GM23248 (cell line): Measurements from ENCODE around the gene BRCA1.

ENCODE experiments used
- EZH2 ChIP-seq: fragments of 200-600 bp; sonication (generic); IDR thresholded peaks from 2 replicates; pipeline ENCODE4 v1.6.1; 2018; ENCODE audit warnings: antibody characterized with exemption, mild to moderate bottlenecking; ENCODE audit not compliant: insufficient read depth, poor library complexity, severe bottlenecking
- EZH2phosphoT487 ChIP-seq: fragments of 200-600 bp; sonication (generic); IDR thresholded peaks from 2 replicates; pipeline ENCODE4 v1.6.1; 2018; ENCODE audit warnings: antibody characterized with exemption, moderate library complexity, mild to moderate bottlenecking, low read depth; ENCODE audit not compliant: insufficient read depth

DNA sequence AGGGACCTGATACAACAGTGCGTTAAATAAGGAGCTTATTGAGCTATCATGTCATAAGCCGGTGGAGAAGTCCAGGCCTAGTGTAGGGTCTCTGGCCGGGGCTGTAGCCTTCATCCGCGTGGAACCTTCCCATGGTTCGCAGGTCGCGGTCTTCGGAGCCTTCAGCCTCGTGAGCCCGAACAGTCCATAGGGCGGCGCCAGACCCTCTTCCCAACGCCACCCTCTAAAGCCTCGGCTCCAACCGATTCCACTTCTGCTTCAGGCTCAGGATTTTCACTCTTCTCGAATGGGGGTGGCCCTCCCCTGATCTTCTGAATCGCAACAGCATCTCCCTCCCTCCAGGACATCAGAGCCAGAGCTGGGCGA is 10.3 kb upstream of the BRCA1 start:
- no peak for TF ChIP-seq EZH2phosphoT487
- TF ChIP-seq EZH2: no peak
